ENCODE measurements around the gene MBTPS1. TPM values are rescaled to one million over a fixed set of nuclear protein-coding genes. Genes with fewer than 3 reads are reported as not detected.
A peak's percentile ranks its signal among the peaks of the same experiment; 100 is the strongest.

The MBTPS1 gene
- polyA plus RNA-seq, 3 donors, result 26.4 to 73.8 (median 28.0) TPM

- no peak overlapping the region for H3K4me2 ChIP-seq (replicated peaks; ENCODE audit: extremely low read depth, low read length, poor library complexity, severe bottlenecking)
- H3K4me3 Mint-ChIP-seq, result peak overlapping the region in 1 of 2 donors; percentile 35
- intact Hi-C loops (cut with micrococcal nuclease), result no loop called here
- H3K27me3 ChIP-seq (ENCODE audit: control insufficient read depth in 2 of 2, insufficient read depth in 2 of 2, low read length in 2 of 2), result peaks cover 0 to 42% of the 10 kb centered on the region in 2 donors
- no peaks in the 10 kb centered on the region for H3K4me1 Mint-ChIP-seq
- H3K27me3 Mint-ChIP-seq (ENCODE audit: low read depth in 3 of 3), result peaks cover 38 to 52% (median 42%) of the 10 kb centered on the region in 3 donors
- no peaks in the 10 kb centered on the region for H3K4me1 ChIP-seq (ENCODE audit: control insufficient read depth in 1 of 2, insufficient read depth in 2 of 2, low read length in 2 of 2)
- H3K9ac ChIP-seq (ENCODE audit: insufficient read depth, low read length, poor library complexity, severe bottlenecking), result no peak overlapping the region
- no peak overlapping the region for H3K4me3 ChIP-seq (replicated peaks in 1 of 3; ENCODE audit: low read depth in 2 of 3, low read length in 3 of 3)
- no peak for DNase-seq
- no peak for TF ChIP-seq CTCF (IDR thresholded peaks at IDR 0.05)
- peaks cover 4% of the 10 kb centered on the region for H4K20me1 ChIP-seq (ENCODE audit: insufficient read depth, low read length)
- H3K27ac Mint-ChIP-seq, result peak overlapping the region in 1 of 7 donors; percentile 8
- H3K36me3 Mint-ChIP-seq, result peaks cover 14 to 23% of the 10 kb centered on the region in 2 donors
- H3K9me3 ChIP-seq (replicated peaks in 1 of 2; ENCODE audit: control insufficient read depth in 1 of 2, insufficient read depth in 1 of 2, low read length in 2 of 2), result no peaks in the 10 kb centered on the region
- peaks cover 8 to 21% of the 10 kb centered on the region in 2 donors for H3K36me3 ChIP-seq (replicated peaks in 1 of 2; ENCODE audit: control insufficient read depth in 1 of 2, insufficient read depth in 2 of 2, low read length in 2 of 2)
- H3K27ac ChIP-seq (ENCODE audit: low read depth in 1 of 2, low read length in 2 of 2), result no peak overlapping the region
- H3K9me3 Mint-ChIP-seq, result peaks cover 0 to 3% (median 0%) of the 10 kb centered on the region in 7 donors
- no peak overlapping the region for H2AFZ ChIP-seq (ENCODE audit: insufficient read depth, low read depth, low read length, poor library complexity, severe bottlenecking)
- no peaks in the 10 kb centered on the region for H3K79me2 ChIP-seq (ENCODE audit: insufficient read depth, low read length)
- 55% methylated on average over 32 of the region's 36 CpGs for WGBS (ENCODE audit: insufficient coverage)
Measured at GRCh38 chr16:84045001-84045817, 71.5 kb downstream of the MBTPS1 start.

GRCh38 chr16:84044118-84044488 is 72.6 kb downstream of the MBTPS1 start:
- no peak overlapping the region for H3K9ac ChIP-seq (ENCODE audit: insufficient read depth, low read length, poor library complexity, severe bottlenecking)
- H4K20me1 ChIP-seq (ENCODE audit: insufficient read depth, low read length), result peaks cover 4% of the 10 kb centered on the region
- peak; percentile 39 for TF ChIP-seq CTCF (IDR thresholded peaks at IDR 0.05)
- no peaks in the 10 kb centered on the region for H3K9me3 ChIP-seq (replicated peaks in 1 of 2; ENCODE audit: control insufficient read depth in 1 of 2, insufficient read depth in 1 of 2, low read length in 2 of 2)
- DNase-seq, result peak; percentile 14 to 32 (median 17)
- no peak overlapping the region for H3K4me2 ChIP-seq (replicated peaks; ENCODE audit: extremely low read depth, low read length, poor library complexity, severe bottlenecking)
- no peaks in the 10 kb centered on the region for H3K79me2 ChIP-seq (ENCODE audit: insufficient read depth, low read length)
- no peak overlapping the region for H2AFZ ChIP-seq (ENCODE audit: insufficient read depth, low read depth, low read length, poor library complexity, severe bottlenecking)
- H3K4me3 ChIP-seq (replicated peaks in 1 of 3; ENCODE audit: low read depth in 2 of 3, low read length in 3 of 3), result no peak overlapping the region
- peak overlapping the region in 1 of 2 donors; percentile 8 for H3K4me3 Mint-ChIP-seq
- peaks cover 0 to 44% of the 10 kb centered on the region in 2 donors for H3K27me3 ChIP-seq (ENCODE audit: control insufficient read depth in 2 of 2, insufficient read depth in 2 of 2, low read length in 2 of 2)
- H3K4me1 Mint-ChIP-seq, result no peaks in the 10 kb centered on the region
- H3K4me1 ChIP-seq (ENCODE audit: control insufficient read depth in 1 of 2, insufficient read depth in 2 of 2, low read length in 2 of 2), result no peaks in the 10 kb centered on the region
- peaks cover 5 to 12% of the 10 kb centered on the region in 2 donors for H3K36me3 Mint-ChIP-seq
- intact Hi-C loops (cut with micrococcal nuclease), result no loop called here
- WGBS (ENCODE audit: insufficient coverage), result 32% methylated on average over 5 of the region's 5 CpGs
- no peak overlapping the region for H3K27ac ChIP-seq (ENCODE audit: low read depth in 1 of 2, low read length in 2 of 2)
- H3K27ac Mint-ChIP-seq, result no peak overlapping the region
- peaks cover 0 to 3% (median 0%) of the 10 kb centered on the region in 7 donors for H3K9me3 Mint-ChIP-seq
- peaks cover 0 to 10% of the 10 kb centered on the region in 2 donors for H3K36me3 ChIP-seq (replicated peaks in 1 of 2; ENCODE audit: control insufficient read depth in 1 of 2, insufficient read depth in 2 of 2, low read length in 2 of 2)
- H3K27me3 Mint-ChIP-seq (ENCODE audit: low read depth in 3 of 3), result peaks cover 45 to 57% (median 48%) of the 10 kb centered on the region in 3 donors

Measured in CD14-positive monocyte (primary cell).